Aorta (tissue), 5 donors: ENCODE results near the gene PARP11. TPM values are rescaled to one million over a fixed set of nuclear protein-coding genes. Genes with fewer than 3 reads are reported as not detected.
"Not testable (repeated sequence)": the region's sequence is repeated elsewhere in the genome, so short reads cannot be mapped to it uniquely, and the experiment has no call there.

Source experiments
- ATAC-seq: fragments of 200-7000 bp; cut with Tn5 transposase; one replicate; pipeline ENCODE4 v1.9.1; 2022; ENCODE audit warnings: moderate library complexity; ENCODE audit not compliant: low FRiP score
- DNase-seq, 2 donors: peaks; one replicate each; pipeline ENCODE4 v3.0.0-alpha.2; 2020
- H3K27ac ChIP-seq, 2 donors: one replicate each; pipeline ENCODE4 v1.5.1; 2013; ENCODE audit warnings: low read length in 2 of 2, mild to moderate bottlenecking in 2 of 2, moderate library complexity in 2 of 2, control low read depth in 1 of 2, inconsistent platforms in 1 of 2, low read depth in 1 of 2
- H3K27me3 ChIP-seq, 2 donors: one replicate each; pipeline ENCODE4 v1.6.1; 2013; ENCODE audit warnings: control low read depth in 1 of 2, low read length in 1 of 2, mild to moderate bottlenecking in 1 of 2, moderate library complexity in 1 of 2; ENCODE audit not compliant: insufficient read depth in 2 of 2, control insufficient read depth in 1 of 2
- H3K36me3 ChIP-seq, 2 donors: one replicate each; pipeline ENCODE4 v1.6.1; 2013; ENCODE audit warnings: control low read depth in 1 of 2, low read length in 1 of 2, mild to moderate bottlenecking in 1 of 2; ENCODE audit not compliant: insufficient read depth in 2 of 2, control insufficient read depth in 1 of 2
- H3K4me1 ChIP-seq, 2 donors: one replicate each; pipeline ENCODE4 v1.6.1; 2013; ENCODE audit warnings: low read length in 2 of 2, control low read depth in 1 of 2, mild to moderate bottlenecking in 1 of 2, moderate library complexity in 1 of 2; ENCODE audit not compliant: insufficient read depth in 2 of 2, control insufficient read depth in 1 of 2
- H3K4me3 ChIP-seq, 2 donors: one replicate each; pipeline ENCODE4 v1.5.1; 2013; ENCODE audit warnings: low read length in 2 of 2, control low read depth in 1 of 2, mild to moderate bottlenecking in 1 of 2
- H3K9me3 ChIP-seq: one replicate; pipeline ENCODE4 v1.6.1; 2013; ENCODE audit warnings: mild to moderate bottlenecking, low read length; ENCODE audit not compliant: control insufficient read depth
- WGBS, 2 donors: extraction: QIAGEN DNeasy Blood & Tissue Kit; methylation state at CpG; one replicate each; pipeline ENCODE4 v1.1.7; 2013; 5-methylcytosine and 5-hydroxymethylcytosine counted together
- intact Hi-C, 2 donors: fragments of 100-400 bp; cut with DNase I; formaldehyde crosslinking; loops; one replicate each; pipeline versions ENCODE4 v1.14.2 to v1.15.0; 2022
- polyA plus RNA-seq, 2 donors: library from polyadenylated mRNA; stranded (reverse); fragments of 200-250 nt; gene quantifications; one replicate each; pipeline ENCODE4 v1.2.3, GENCODE V29; 2013
- total RNA-seq, 2 donors: library from RNA; stranded (reverse); fragmentation: NEBNext Ultra II Directional; extraction: Animal tissue kit (Norgen Biotek cat#: 25700); gene quantifications; one replicate each; pipeline ENCODE4 v1.2.1, GENCODE V29; 2021
- donor health status: healthy with polysubstance abuse.
- donor health status: Bipolar disorder and iron deficiency.
- donor health status: DM: no; HTN: no; CAD: no.
- donor health status: DM: no; HTN: no; CAD: no.
- donor health status: DM: yes; HTN: yes; CAD: no.

Gene PARP11
- total and polyA plus RNA-seq, 4 donors = 2.1 to 18.2 (median 7.4) TPM

DNA sequence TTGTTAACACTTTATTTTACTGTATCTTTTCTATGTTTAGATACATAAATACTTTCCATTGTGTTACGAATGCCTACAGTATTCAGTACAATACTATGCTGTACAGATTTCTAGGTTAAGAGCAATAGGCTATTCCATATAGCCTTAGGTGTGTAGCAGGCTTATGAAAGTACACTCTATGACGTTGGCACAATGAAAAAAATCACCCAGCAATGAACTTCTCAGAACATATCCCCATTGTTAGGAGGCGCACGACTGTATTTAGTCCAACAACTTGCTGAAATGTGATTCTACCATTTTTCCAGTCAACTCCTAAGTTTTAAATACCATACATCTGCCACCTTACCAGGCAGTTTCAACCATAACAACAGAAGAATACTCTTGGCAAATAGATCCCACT, 1.8 kb downstream of the PARP11 start:
- Histone ChIP-seq H3K27ac (no peak overlapping the region), H3K9me3 (no peaks in the 10 kb centered on the region), H3K4me3 (no peak overlapping the region), H3K4me1 (peaks cover 4 to 7% of the 10 kb centered on the region in 2 donors), H3K36me3 (no peaks in the 10 kb centered on the region), H3K27me3 (no peaks in the 10 kb centered on the region)
- intact Hi-C loops = loop anchor here (5.0 to 10.0 kb wide), 2 partner anchors 406 to 663 kb away; partner anchors contain the start of gene RAD51AP1 (in 1 of the 2)
- DNase-seq (no peak), ATAC-seq (no peak)
- WGBS, 2 donors = 84 to 85% methylated on average over 4 of the region's 4 CpGs

DNA sequence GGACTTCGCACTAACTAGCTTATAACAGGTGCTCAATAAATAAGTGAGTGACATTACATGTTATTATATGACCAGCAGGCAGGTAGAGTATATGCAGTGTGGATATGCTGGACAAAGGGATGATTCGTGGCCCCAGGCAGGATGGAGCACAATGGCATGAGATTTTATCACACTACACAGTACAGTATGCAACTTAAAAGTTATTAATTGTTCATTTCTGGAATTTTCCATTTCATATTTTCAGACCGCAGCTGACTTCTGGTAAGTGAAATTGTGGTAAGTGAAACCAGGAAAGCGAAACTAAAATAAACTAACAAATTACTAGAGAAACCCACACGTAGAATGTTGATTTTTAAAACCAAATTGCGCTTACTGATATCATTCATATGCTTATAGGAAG, 3.3 kb downstream of the PARP11 start:
- Histone ChIP-seq H3K4me3 (no peak overlapping the region), H3K27ac (no peak overlapping the region), H3K9me3 (no peaks in the 10 kb centered on the region), H3K4me1 (peaks cover 4 to 7% of the 10 kb centered on the region in 2 donors), H3K27me3 (no peaks in the 10 kb centered on the region), H3K36me3 (no peaks in the 10 kb centered on the region)
- intact Hi-C loops = loop anchor here (5.0 to 10.0 kb wide), 2 partner anchors 407 to 665 kb away; partner anchors contain the start of gene RAD51AP1 (in 1 of the 2)
- no peak for DNase-seq
- ATAC-seq = no peak
- 87 to 92% methylated on average over 6 of the region's 6 CpGs for WGBS, 2 donors

DNA sequence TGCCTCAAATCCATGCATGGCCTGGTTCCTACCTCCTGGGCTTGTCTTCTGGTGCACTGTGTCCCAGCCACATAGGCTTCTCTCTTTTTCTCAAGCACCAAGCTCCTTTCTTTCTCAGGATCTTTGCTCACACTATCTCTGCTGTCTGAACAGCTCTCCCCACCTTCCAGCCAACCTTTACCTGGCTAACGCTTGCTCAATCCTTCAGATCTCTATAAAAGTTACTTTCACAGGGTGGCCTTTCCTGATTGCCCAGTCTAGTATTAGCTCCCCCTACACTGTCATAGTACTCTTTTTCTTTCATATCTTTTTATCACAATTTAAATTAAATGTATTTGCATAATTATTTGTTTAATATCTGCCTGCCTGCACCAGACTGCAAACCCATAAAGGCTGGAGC, 3.8 kb downstream of the PARP11 start:
- intact Hi-C loops = no loop called here
- WGBS, 2 donors = 94 to 100% methylated on average over 1 of the region's 1 CpG
- Histone ChIP-seq H3K4me1 (peaks cover 4 to 7% of the 10 kb centered on the region in 2 donors), H3K9me3 (no peaks in the 10 kb centered on the region), H3K27me3 (no peaks in the 10 kb centered on the region), H3K27ac (no peak overlapping the region), H3K36me3 (no peaks in the 10 kb centered on the region), H3K4me3 (no peak overlapping the region)
- ATAC-seq (no peak), DNase-seq (no peak)

DNA sequence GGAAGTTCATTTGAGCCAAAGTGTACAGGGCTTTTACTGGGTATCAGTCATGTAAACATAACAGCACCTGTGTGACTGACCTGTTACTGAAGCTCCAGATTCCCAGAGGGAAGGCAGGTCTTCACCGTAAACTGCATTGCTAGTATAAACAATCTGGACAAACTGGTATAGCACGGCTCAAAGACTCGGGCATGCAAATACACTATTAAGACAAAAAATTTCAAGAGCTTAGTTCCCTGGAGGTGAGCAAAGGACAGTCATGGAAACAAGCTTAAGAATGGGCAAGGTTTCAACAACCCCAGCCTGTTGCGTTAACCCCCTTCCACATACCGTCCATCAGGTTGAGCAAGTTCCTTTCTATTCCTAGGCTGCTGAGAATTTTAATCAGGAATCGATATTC, 9.4 kb downstream of the PARP11 start:
- H3K27me3 ChIP-seq = no peaks in the 10 kb centered on the region
- ATAC-seq = no peak
- no peaks in the 10 kb centered on the region for H3K36me3 ChIP-seq
- H3K4me1 ChIP-seq = no peaks in the 10 kb centered on the region
- intact Hi-C loops = no loop called here
- H3K9me3 ChIP-seq = no peaks in the 10 kb centered on the region
- no peak overlapping the region for H3K27ac ChIP-seq
- H3K4me3 ChIP-seq = no peak overlapping the region
- 95 to 97% methylated on average over 6 of the region's 6 CpGs for WGBS, 2 donors
- no peak for DNase-seq

DNA sequence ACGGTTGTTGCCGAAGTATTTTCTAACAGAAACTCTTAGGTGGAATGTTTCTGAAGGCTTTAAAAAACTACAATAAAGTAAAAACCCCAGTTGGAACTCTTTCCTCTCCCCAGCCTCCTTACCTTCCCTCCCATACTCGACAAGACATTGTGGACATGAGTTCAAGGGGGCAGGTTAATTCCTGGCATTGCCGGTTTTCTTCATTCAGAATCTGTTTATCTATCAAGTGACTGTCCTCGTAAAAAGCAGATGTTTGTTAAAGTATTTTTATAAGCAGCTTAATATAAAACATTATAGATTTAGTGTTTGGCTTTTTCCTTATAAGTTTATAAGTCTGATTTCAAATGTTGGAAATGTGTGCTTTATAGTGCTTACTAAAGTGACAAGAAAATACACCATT, 30.7 kb downstream of the PARP11 start:
- H3K4me1 ChIP-seq = no peaks in the 10 kb centered on the region
- no peak overlapping the region for H3K4me3 ChIP-seq
- H3K36me3 ChIP-seq = peaks cover 0 to 2% of the 10 kb centered on the region in 2 donors
- ATAC-seq (no peak), DNase-seq (no peak)
- no peak overlapping the region for H3K27ac ChIP-seq
- H3K27me3 ChIP-seq = no peaks in the 10 kb centered on the region
- 94% methylated on average over 5 of the region's 5 CpGs for WGBS, 2 donors
- H3K9me3 ChIP-seq = no peaks in the 10 kb centered on the region
- intact Hi-C loops = no loop called here

DNA sequence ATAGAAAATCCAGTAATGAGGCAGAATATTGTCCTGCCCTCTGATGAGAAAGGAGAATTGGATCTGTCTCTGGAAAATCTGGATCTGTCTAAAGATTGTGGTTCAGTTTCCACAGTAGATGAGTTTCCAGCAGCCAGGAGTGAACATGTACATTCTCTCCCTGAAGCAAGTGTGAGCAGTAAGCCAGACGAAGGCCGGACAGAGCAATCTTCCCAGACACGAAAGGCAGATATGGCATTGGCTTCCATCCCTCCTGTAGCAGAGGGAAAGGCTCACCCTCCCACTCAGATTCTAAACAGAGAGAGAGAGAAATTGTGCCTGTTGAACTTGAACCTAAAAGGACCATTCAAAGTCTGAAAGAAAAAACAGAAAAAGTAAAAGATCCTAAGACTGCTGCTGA, 31.4 kb downstream of the PARP11 start:
- Histone ChIP-seq H3K9me3 (no peaks in the 10 kb centered on the region), H3K27me3 (no peaks in the 10 kb centered on the region), H3K27ac (no peak overlapping the region), H3K4me3 (no peak overlapping the region), H3K4me1 (no peaks in the 10 kb centered on the region), H3K36me3 (peaks cover 0 to 2% of the 10 kb centered on the region in 2 donors)
- intact Hi-C loops = no loop called here
- 81 to 90% methylated on average over 3 of the region's 3 CpGs for WGBS, 2 donors
- DNase-seq (no peak), ATAC-seq (no peak)

DNA sequence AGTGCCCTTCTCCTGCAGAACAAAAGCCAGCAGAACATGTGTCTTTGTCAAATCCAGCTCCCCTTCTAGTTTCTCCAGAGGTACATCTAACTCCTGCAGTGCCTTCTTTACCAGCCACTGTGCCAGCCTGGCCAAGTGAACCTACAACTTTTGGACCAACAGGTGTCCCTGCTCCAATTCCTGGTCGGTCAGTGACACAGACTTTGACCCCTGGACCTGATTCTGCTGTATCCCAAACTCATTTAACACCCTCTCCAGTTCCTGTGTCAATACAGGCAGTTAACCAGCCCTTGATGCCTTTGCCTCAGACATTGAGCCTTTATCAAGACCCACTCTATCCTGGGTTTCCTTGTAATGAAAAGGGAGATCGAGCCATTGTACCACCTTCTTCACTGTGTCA, 32.4 kb downstream of the PARP11 start:
- ATAC-seq, H3K4me3 ChIP-seq, H3K9me3 ChIP-seq, H3K36me3 ChIP-seq, H3K4me1 ChIP-seq, DNase-seq, intact Hi-C loops, H3K27me3 ChIP-seq, H3K27ac ChIP-seq: not testable (repeated sequence)
- WGBS, 2 donors = 95 to 96% methylated on average over 2 of the region's 2 CpGs

DNA sequence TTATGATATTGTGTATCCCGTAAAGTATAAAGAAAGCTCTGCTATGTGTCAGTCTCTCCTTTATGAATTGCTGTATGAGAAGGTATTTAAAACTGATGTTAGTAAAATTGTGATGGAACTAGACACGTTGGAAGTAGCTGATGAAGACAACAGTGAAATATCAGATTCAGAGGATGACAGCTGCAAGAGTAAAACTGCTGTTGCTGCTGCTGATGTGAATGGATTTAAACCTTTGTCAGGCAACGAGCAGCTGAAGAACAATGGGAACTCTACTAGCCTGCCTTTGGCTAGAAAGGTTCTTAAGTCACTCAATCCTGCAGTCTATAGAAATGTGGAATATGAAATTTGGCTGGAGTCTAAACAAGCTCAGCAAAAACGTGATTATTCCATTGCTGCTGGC, 33.5 kb downstream of the PARP11 start:
- DNase-seq, intact Hi-C loops, ATAC-seq, H3K9me3 ChIP-seq, H3K36me3 ChIP-seq, H3K4me1 ChIP-seq, H3K4me3 ChIP-seq, H3K27me3 ChIP-seq, H3K27ac ChIP-seq: not testable (repeated sequence)
- whole genome bisulfite sequencing, 2 donors = 88 to 90% methylated on average over 4 of the region's 4 CpGs

DNA sequence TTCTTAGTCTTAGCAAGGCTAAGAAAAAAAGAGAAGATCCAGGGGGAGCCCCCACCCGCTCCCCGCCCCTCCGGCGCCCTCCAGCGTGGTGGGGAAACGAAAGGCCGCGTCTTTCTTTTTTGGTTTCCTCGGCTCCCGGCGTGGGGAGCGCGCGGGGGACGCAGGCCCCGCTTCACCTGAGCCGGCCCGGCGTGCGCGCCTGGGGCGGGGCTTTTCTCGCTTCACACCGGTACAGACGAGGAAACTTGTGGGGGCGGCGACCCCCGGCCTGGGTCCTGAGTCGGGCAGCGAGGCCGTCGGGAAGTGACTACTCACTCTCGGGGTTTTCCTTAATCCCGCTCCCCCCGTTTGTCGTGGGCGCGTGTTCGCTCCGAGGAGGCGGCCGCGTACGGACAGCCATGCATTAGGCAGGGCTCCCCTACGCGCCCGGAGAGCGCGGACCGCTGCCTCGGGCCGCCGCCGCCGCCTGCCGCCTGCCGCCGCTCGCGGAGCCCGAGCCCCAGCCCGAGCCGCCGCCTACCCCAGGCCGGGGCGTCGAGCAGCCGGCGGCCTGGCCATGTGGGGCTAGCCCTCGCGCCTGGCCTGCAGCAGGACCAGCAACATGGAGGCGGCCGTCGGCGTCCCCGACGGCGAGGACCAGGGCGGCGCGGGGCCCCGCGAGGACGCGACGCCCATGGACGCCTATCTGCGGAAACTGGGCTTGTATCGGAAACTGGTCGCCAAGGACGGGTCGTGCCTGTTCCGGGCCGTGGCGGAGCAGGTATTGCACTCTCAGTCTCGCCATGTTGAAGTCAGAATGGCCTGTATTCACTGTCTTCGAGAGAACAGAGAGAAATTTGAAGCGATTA, 34.3 kb downstream of the PARP11 start:
- H3K27me3 ChIP-seq, H3K4me1 ChIP-seq, H3K9me3 ChIP-seq, DNase-seq, H3K4me3 ChIP-seq, H3K36me3 ChIP-seq, intact Hi-C loops, ATAC-seq, H3K27ac ChIP-seq: not testable (repeated sequence)
- 62 to 65% methylated on average over 64 to 98 of the region's 98 CpGs for WGBS, 2 donors
